ENCODE measurements around the gene FRMD6. TPM values are rescaled to one million over a fixed set of nuclear protein-coding genes. Genes with fewer than 3 reads are reported as not detected.

Gene FRMD6
- 1 to 10 TPM; 2.1 TPM for total RNA-seq

DNA sequence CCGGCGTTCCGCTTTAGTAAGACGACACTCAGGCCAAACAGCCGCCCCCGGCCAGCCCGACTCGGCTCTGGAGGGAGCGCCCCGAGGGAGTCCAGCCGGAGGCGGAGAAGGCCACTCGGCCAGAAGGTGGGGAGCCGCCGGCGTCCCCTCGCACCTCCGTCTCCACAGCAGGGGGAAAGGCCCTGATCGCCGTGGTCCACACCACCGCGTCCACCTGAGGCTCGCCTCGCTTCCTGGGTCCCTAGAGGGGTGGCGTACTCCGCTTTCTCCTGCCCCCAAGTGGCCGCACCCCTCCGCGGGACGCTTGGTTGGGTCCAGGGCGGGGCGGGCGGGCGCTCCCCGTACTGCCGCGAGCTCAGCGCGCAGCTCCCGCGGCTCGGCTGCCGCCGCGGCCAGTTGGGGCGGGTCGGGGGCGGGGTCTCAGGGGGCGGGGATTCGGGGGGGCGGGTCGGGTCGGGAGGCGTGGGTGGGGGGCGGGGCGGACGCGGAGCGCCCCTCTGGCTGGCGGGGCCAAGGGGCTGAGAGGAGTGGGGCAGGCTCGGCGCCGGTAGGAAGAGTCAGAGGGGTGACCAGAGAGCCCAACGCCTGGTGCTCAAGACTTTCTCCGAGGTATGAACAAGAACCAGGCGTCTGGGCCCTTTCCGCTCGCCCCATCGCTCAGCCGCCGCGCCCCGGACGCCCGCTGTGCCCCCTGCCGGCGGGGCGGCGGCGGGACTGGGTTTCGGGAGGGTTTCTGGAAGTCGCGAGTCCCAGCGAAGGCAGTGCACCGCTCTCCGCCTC is at the start of gene FRMD6:
Gene FRMD6, plus strand, starts transcription at position 523 of the 780 bp plus-strand sequence. CDS start 37,927 bp downstream, outside the sequence.
- ChIA-PET CTCF (interaction anchor here (1.0 to 2.5 kb wide), 6 partner anchors 11 to 791 kb away, joined by 3 to 8 read pairs (median 4); no protein-coding TSS in a partner anchor), POLR2A (interaction anchor here (0.6 kb wide), 1 partner anchor 194 kb away, joined by 3 read pairs; no protein-coding TSS in a partner anchor)

- POLR2A ChIA-PET, result no interaction called here
- CTCF ChIA-PET, result no interaction called here
Measured at GRCh38 chr14:51602310-51602709, 49.4 kb upstream of the FRMD6 start.

DNA sequence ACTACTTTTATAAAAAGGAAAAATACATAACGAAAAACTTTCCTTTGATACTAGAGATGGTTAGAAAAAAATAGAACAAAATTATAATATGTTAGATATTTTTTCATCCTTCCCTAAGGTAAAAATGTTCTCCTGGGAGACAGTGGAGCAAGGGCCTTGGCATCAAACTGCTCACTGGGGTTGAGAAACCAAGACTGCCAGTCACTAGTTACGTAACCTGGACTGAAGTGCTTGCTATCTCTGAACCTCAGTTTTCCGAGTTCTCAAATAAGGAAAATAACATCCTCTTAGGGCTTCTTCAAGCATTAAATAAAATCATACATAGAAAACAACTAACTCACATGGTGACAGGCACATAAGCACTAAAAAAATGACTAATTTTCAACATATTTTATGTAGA is 48.2 kb upstream of the FRMD6 start:
- POLR2A ChIA-PET, result no interaction called here
- CTCF ChIA-PET, result no interaction called here

GRCh38 chr14:51604073-51604472 is 47.6 kb upstream of the FRMD6 start:
- ChIA-PET CTCF (no interaction called here), POLR2A (no interaction called here)

- ChIA-PET POLR2A (no interaction called here), CTCF (no interaction called here)
Measured at GRCh38 chr14:51605575-51605974, 46.1 kb upstream of the FRMD6 start.

GRCh38 chr14:51607711-51608110 is 44.0 kb upstream of the FRMD6 start:
- ChIA-PET POLR2A (no interaction called here), CTCF (interaction anchor here (0.5 kb wide), 1 partner anchor 281 kb away, joined by 3 read pairs; no protein-coding TSS in a partner anchor)

GRCh38 chr14:51609251-51609954 is 42.3 kb upstream of the FRMD6 start:
- POLR2A ChIA-PET, result no interaction called here
- CTCF ChIA-PET, result no interaction called here

DNA sequence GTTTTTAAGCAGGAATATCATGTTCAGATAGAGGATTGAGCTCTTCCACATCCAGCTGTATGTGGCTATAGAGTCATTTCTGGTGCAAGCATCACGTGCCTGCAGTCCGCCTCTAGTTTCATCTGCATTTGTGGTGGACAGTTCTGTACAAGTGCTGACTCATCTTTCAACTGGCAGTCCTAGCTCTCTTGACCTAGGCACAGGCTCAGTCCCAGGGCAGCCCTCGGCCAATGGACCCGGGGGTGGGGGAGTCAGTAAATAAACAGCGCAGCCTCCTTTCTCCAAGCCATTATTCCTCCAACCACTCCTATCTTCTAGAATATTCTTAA is 41.8 kb upstream of the FRMD6 start:
- POLR2A ChIA-PET, result no interaction called here
- CTCF ChIA-PET, result no interaction called here

GRCh38 chr14:51610771-51611170 is 40.9 kb upstream of the FRMD6 start:
- CTCF ChIA-PET, result no interaction called here
- POLR2A ChIA-PET, result no interaction called here

DNA sequence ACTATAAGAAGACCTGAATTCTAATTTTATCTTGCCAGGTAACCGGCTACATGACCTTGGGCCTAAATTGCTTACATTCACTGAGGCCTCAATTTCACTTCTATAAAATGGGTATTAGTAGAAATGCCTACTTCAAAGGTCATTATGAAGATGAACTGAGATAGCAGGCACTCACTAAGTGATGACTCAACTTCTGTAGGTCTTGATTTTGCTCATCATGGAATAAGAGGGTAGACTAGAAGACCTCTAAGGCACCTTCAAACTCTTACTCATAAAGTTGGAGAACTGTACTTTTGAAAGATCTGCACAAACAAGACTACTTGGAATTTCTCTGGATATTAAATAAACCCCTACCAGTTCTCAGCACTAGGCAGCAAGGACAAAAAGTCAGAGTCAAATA is 39.3 kb upstream of the FRMD6 start:
- POLR2A ChIA-PET, result no interaction called here
- CTCF ChIA-PET, result no interaction called here

GRCh38 chr14:51613416-51613815 is 38.3 kb upstream of the FRMD6 start:
- ChIA-PET POLR2A (no interaction called here), CTCF (no interaction called here)

DNA sequence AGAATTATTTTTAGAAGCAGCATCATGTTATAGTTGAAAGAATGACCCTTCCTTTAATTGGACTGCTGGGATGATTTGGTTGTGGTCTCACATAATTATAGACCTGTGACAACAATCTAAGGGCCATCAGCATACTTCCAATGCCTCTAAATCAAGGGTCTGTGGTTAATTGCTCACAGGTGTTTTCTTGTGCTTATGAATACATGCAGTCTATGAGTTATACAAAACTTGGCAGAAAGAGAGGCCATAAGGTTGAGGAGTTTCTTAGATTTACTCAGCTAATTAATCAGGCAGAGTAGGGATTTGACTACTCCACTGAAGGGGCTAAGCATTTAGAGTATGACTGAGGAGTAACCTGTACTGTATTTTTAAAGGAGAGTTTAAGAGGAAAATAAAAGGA is 37.0 kb upstream of the FRMD6 start:
- ChIA-PET CTCF (no interaction called here), POLR2A (no interaction called here)

DNA sequence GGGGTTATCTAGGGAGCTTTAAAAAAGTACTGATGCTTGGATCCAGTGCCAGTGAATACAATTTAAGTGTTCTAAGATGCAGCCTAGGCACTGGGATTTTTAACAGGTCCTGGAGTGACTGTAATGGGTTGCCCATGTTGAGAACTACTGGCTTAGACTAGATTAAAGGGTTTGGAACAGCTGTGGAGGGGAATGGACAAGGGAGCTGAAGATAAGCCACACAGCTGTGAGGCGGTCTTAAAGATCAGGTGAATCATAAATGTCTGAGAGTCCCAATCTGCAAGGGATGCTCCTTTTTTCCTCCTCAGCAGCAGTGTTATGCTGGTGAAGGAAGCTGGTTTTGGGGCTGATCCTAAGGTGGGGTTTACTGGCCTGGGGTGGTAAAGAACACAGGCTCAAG is 35.5 kb upstream of the FRMD6 start:
- ChIA-PET CTCF (no interaction called here), POLR2A (no interaction called here)

DNA sequence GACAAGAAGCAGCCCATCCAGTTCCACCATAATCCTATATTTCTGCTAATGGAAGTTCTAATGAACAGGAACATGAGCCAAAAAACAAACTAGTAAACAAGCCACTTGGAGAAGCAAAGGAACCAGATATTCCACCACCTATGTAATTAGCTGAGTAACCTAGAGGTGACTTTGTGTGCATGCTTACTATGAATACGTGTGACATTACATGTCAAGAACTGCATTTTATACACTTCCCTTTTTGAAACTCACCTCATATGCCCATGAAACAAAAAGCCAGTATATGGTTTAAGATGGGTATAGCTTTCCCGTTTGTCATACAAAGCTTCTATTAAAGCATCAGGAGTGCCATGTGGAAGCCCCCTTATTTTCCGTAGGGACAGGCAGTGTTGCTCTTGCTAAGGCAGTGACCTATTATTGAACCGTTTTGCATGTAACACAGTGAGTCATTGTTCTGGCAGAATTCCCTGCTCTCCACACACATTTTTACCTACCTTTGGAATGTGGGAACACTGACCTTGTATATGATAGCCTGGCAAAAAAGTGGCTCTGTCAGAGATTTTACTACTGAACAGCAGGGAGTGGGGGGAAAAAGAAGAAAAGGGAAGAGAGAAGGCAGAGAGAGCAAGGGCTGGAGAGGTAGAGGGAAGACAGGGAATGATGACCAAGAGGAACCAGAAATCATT is 34.8 kb upstream of the FRMD6 start:
- POLR2A ChIA-PET, result no interaction called here
- CTCF ChIA-PET, result no interaction called here

DNA sequence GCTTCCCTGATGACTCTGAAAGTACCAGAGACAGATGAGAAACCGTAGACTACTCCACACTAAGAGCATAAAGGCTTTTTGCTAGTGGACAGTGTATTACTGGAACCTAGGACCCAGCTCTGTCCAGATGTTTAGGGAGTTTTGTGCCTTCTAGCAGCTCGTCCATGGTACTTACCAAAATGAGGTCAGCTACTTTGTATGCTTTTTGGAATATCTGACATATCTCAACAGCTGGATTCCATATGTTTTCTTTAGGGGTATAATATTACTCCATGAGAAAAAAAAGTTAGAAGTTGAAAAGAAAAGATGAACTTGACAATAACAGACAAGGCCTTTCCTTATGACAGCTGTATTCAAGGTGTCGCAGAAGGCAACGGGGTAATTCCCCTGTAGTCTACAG is 32.1 kb upstream of the FRMD6 start:
- POLR2A ChIA-PET, result no interaction called here
- CTCF ChIA-PET, result no interaction called here

DNA sequence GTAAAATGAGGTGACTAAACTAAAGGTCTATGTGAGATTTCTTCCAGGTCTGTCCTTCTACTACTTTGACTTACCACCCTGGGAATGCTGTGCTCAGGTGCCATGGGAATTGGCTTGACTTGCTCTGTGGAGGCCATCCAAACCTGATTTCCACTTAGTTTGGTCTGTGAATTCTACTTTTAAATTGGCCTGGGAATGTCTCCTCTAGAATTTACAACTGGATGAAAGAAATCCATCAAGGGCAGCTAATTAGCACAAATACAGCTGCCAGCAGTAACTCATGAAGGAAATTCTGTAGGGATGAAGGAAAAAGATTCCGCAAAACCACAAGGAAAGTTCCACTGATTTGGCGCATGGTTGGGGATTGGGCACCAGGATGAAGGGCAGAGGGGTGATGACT is 31.7 kb upstream of the FRMD6 start:
- CTCF ChIA-PET, result no interaction called here
- POLR2A ChIA-PET, result no interaction called here

DNA sequence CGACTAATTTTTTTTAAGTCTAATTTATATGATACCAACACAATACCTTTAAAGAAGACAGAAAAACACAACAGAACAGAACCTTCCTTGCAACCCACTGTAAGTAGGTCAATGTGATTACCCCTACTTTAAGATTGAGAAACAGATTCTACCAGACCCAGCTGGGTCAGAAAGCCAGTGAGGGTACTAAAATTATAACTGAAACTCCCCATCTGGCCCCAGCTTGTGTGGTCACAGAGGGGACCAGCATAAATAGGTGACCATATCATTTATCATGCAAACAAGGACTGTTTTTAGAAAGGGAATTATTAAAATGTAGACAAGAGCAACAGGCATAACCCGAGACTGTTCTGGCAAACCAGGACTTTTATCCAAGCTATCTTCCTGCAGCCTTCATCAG is 30.1 kb upstream of the FRMD6 start:
- POLR2A ChIA-PET, result no interaction called here
- CTCF ChIA-PET, result no interaction called here

DNA sequence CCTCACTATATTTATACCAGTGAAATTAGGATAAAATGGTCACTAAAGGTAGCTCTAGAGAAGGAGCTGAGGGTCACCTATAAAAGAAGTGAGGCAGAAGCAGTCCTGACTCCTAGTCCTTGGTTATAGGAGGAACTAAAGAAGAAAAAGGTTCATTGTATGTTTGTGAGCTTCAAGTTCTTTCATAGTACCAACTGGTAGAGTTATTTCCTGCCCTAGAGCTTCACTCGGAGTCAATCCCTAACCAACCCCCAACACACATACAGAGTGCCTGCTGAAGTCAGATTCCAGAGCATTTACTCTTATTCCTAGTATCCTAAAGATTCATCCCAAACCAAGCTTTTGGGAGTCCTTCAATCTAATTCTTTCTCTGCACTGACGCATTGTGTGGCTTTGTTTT is 29.3 kb upstream of the FRMD6 start:
- CTCF ChIA-PET, result no interaction called here
- POLR2A ChIA-PET, result no interaction called here

DNA sequence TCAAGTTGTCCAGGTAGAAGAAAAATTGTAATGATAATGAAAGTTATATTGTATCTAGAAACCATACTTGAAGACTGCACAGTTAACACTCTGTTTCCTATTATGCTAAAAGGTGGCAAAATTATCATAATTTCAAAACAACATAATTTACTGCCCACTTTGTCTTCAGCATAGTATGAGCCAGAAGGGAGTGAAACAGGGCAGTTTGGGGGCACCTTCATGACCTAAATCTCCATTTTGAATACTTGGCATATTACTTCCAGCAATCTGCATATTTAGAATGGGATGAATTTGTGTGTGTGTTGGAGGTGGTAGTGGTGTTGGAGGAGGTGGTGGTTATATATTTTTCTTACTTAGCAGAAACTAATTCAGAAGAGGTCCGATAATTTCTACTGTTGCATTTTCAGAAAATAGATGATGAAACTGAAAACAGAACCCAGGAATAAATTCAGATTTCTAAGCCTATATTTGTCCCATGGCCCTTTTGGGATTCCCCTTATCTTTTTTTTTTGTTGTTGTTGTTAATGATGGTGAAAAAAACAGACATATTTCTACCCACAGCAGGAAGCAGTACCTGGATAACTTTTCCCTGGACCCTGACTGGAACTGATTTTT is 26.6 kb upstream of the FRMD6 start:
- POLR2A ChIA-PET, result no interaction called here
- CTCF ChIA-PET, result no interaction called here

- ChIA-PET CTCF (no interaction called here), POLR2A (no interaction called here)
Measured at GRCh38 chr14:51626185-51626584, 25.5 kb upstream of the FRMD6 start.

- ChIA-PET POLR2A (no interaction called here), CTCF (no interaction called here)
Measured at GRCh38 chr14:51626788-51627187, 24.9 kb upstream of the FRMD6 start.

All from activated CD8-positive, alpha-beta memory T cell treated with anti-CD3 and anti-CD28 coated beads for 36 hours (primary cell).